Measurements from ENCODE around the gene VMP1.

Gene VMP1

GRCh38 chr17:59684967-59685366, 22.5 kb upstream of the VMP1 start:
- no peaks in the 10 kb centered on the region for H3K9me3 ChIP-seq (ENCODE audit: control insufficient read depth in 1 of 2, low read length in 2 of 2)
- H3K4me3 ChIP-seq (ENCODE audit: low read depth in 1 of 2, low read length in 2 of 2), result no peak overlapping the region
- no peak overlapping the region for H3K27ac ChIP-seq (ENCODE audit: low read length)
- H3K4me1 ChIP-seq (ENCODE audit: control insufficient read depth in 1 of 2, insufficient read depth in 2 of 2, low read length in 2 of 2), result no peaks in the 10 kb centered on the region
- peaks cover 84 to 91% of the 10 kb centered on the region in 2 donors for H3K36me3 ChIP-seq (ENCODE audit: control insufficient read depth in 1 of 2, insufficient read depth in 2 of 2, low read length in 2 of 2)
- H3K27me3 ChIP-seq (ENCODE audit: low read depth, low read length), result no peaks in the 10 kb centered on the region

GRCh38 chr17:59688008-59688407, 19.4 kb upstream of the VMP1 start:
- Histone ChIP-seq H3K9me3 (ENCODE audit: control insufficient read depth in 1 of 2, low read length in 2 of 2) (no peaks in the 10 kb centered on the region), H3K27ac (ENCODE audit: low read length) (no peak overlapping the region), H3K4me1 (ENCODE audit: control insufficient read depth in 1 of 2, insufficient read depth in 2 of 2, low read length in 2 of 2) (no peaks in the 10 kb centered on the region), H3K36me3 (ENCODE audit: control insufficient read depth in 1 of 2, insufficient read depth in 2 of 2, low read length in 2 of 2) (peaks cover 81 to 82% of the 10 kb centered on the region in 2 donors), H3K27me3 (ENCODE audit: low read depth, low read length) (no peaks in the 10 kb centered on the region), H3K4me3 (ENCODE audit: low read depth in 1 of 2, low read length in 2 of 2) (no peak overlapping the region)

GRCh38 chr17:59688496-59688895, 19.0 kb upstream of the VMP1 start:
- H3K4me3 ChIP-seq (ENCODE audit: low read depth in 1 of 2, low read length in 2 of 2), result no peak overlapping the region
- no peaks in the 10 kb centered on the region for H3K4me1 ChIP-seq (ENCODE audit: control insufficient read depth in 1 of 2, insufficient read depth in 2 of 2, low read length in 2 of 2)
- peaks cover 79 to 80% of the 10 kb centered on the region in 2 donors for H3K36me3 ChIP-seq (ENCODE audit: control insufficient read depth in 1 of 2, insufficient read depth in 2 of 2, low read length in 2 of 2)
- no peaks in the 10 kb centered on the region for H3K27me3 ChIP-seq (ENCODE audit: low read depth, low read length)
- no peaks in the 10 kb centered on the region for H3K9me3 ChIP-seq (ENCODE audit: control insufficient read depth in 1 of 2, low read length in 2 of 2)
- no peak overlapping the region for H3K27ac ChIP-seq (ENCODE audit: low read length)

GRCh38 chr17:59693582-59693981, 13.9 kb upstream of the VMP1 start:
- Histone ChIP-seq H3K36me3 (ENCODE audit: control insufficient read depth in 1 of 2, insufficient read depth in 2 of 2, low read length in 2 of 2) (peaks cover 66 to 79% of the 10 kb centered on the region in 2 donors), H3K9me3 (ENCODE audit: control insufficient read depth in 1 of 2, low read length in 2 of 2) (no peaks in the 10 kb centered on the region), H3K4me3 (ENCODE audit: low read depth in 1 of 2, low read length in 2 of 2) (no peak overlapping the region), H3K27ac (ENCODE audit: low read length) (no peak overlapping the region), H3K4me1 (ENCODE audit: control insufficient read depth in 1 of 2, insufficient read depth in 2 of 2, low read length in 2 of 2) (no peaks in the 10 kb centered on the region), H3K27me3 (ENCODE audit: low read depth, low read length) (no peaks in the 10 kb centered on the region)

GRCh38 chr17:59694344-59694743, 13.1 kb upstream of the VMP1 start:
- no peaks in the 10 kb centered on the region for H3K9me3 ChIP-seq (ENCODE audit: control insufficient read depth in 1 of 2, low read length in 2 of 2)

GRCh38 chr17:59695945-59696681, 11.3 kb upstream of the VMP1 start:
- peaks cover 49 to 72% of the 10 kb centered on the region in 2 donors for H3K36me3 ChIP-seq (ENCODE audit: control insufficient read depth in 1 of 2, insufficient read depth in 2 of 2, low read length in 2 of 2)

More at GRCh38 chr17:59694344-59694743, 13.1 kb upstream of the VMP1 start:
- H3K27me3 ChIP-seq (ENCODE audit: low read depth, low read length), result no peaks in the 10 kb centered on the region
- H3K4me1 ChIP-seq (ENCODE audit: control insufficient read depth in 1 of 2, insufficient read depth in 2 of 2, low read length in 2 of 2), result no peaks in the 10 kb centered on the region
- H3K36me3 ChIP-seq (ENCODE audit: control insufficient read depth in 1 of 2, insufficient read depth in 2 of 2, low read length in 2 of 2), result peaks cover 59 to 81% of the 10 kb centered on the region in 2 donors
- no peak overlapping the region for H3K4me3 ChIP-seq (ENCODE audit: low read depth in 1 of 2, low read length in 2 of 2)
- H3K27ac ChIP-seq (ENCODE audit: low read length), result no peak overlapping the region

GRCh38 chr17:59696682-59697277, 10.7 kb upstream of the VMP1 start:
- no peaks in the 10 kb centered on the region for H3K9me3 ChIP-seq (ENCODE audit: control insufficient read depth in 1 of 2, low read length in 2 of 2)
- no peaks in the 10 kb centered on the region for H3K4me1 ChIP-seq (ENCODE audit: control insufficient read depth in 1 of 2, insufficient read depth in 2 of 2, low read length in 2 of 2)
- no peak overlapping the region for H3K4me3 ChIP-seq (ENCODE audit: low read depth in 1 of 2, low read length in 2 of 2)
- H3K36me3 ChIP-seq (ENCODE audit: control insufficient read depth in 1 of 2, insufficient read depth in 2 of 2, low read length in 2 of 2), result peaks cover 47 to 68% of the 10 kb centered on the region in 2 donors
- H3K27ac ChIP-seq (ENCODE audit: low read length), result no peak overlapping the region
- no peaks in the 10 kb centered on the region for H3K27me3 ChIP-seq (ENCODE audit: low read depth, low read length)

More at GRCh38 chr17:59695945-59696681, 11.3 kb upstream of the VMP1 start:
- no peaks in the 10 kb centered on the region for H3K9me3 ChIP-seq (ENCODE audit: control insufficient read depth in 1 of 2, low read length in 2 of 2)
- no peaks in the 10 kb centered on the region for H3K4me1 ChIP-seq (ENCODE audit: control insufficient read depth in 1 of 2, insufficient read depth in 2 of 2, low read length in 2 of 2)
- H3K27me3 ChIP-seq (ENCODE audit: low read depth, low read length), result no peaks in the 10 kb centered on the region
- H3K27ac ChIP-seq (ENCODE audit: low read length), result no peak overlapping the region
- H3K4me3 ChIP-seq (ENCODE audit: low read depth in 1 of 2, low read length in 2 of 2), result no peak overlapping the region

GRCh38 chr17:59698143-59698542, 9.3 kb upstream of the VMP1 start:
- peaks cover 46 to 56% of the 10 kb centered on the region in 2 donors for H3K36me3 ChIP-seq (ENCODE audit: control insufficient read depth in 1 of 2, insufficient read depth in 2 of 2, low read length in 2 of 2)
- H3K9me3 ChIP-seq (ENCODE audit: control insufficient read depth in 1 of 2, low read length in 2 of 2), result no peaks in the 10 kb centered on the region
- H3K4me3 ChIP-seq (ENCODE audit: low read depth in 1 of 2, low read length in 2 of 2), result no peak overlapping the region
- H3K27me3 ChIP-seq (ENCODE audit: low read depth, low read length), result no peaks in the 10 kb centered on the region
- no peaks in the 10 kb centered on the region for H3K4me1 ChIP-seq (ENCODE audit: control insufficient read depth in 1 of 2, insufficient read depth in 2 of 2, low read length in 2 of 2)
- H3K27ac ChIP-seq (ENCODE audit: low read length), result no peak overlapping the region

- H3K27ac ChIP-seq (ENCODE audit: low read length), result no peak overlapping the region
- no peaks in the 10 kb centered on the region for H3K9me3 ChIP-seq (ENCODE audit: control insufficient read depth in 1 of 2, low read length in 2 of 2)
- no peaks in the 10 kb centered on the region for H3K27me3 ChIP-seq (ENCODE audit: low read depth, low read length)
- no peak overlapping the region for H3K4me3 ChIP-seq (ENCODE audit: low read depth in 1 of 2, low read length in 2 of 2)
- H3K4me1 ChIP-seq (ENCODE audit: control insufficient read depth in 1 of 2, insufficient read depth in 2 of 2, low read length in 2 of 2), result no peaks in the 10 kb centered on the region
- peaks cover 36 to 46% of the 10 kb centered on the region in 2 donors for H3K36me3 ChIP-seq (ENCODE audit: control insufficient read depth in 1 of 2, insufficient read depth in 2 of 2, low read length in 2 of 2)
These were observed 8.2 kb upstream of the VMP1 start for GRCh38 chr17:59699218-59699617.

GRCh38 chr17:59699786-59700185, 7.7 kb upstream of the VMP1 start:
- Histone ChIP-seq H3K36me3 (ENCODE audit: control insufficient read depth in 1 of 2, insufficient read depth in 2 of 2, low read length in 2 of 2) (peaks cover 31 to 40% of the 10 kb centered on the region in 2 donors), H3K9me3 (ENCODE audit: control insufficient read depth in 1 of 2, low read length in 2 of 2) (no peaks in the 10 kb centered on the region), H3K4me3 (ENCODE audit: low read depth in 1 of 2, low read length in 2 of 2) (no peak overlapping the region), H3K27me3 (ENCODE audit: low read depth, low read length) (no peaks in the 10 kb centered on the region), H3K27ac (ENCODE audit: low read length) (no peak overlapping the region), H3K4me1 (ENCODE audit: control insufficient read depth in 1 of 2, insufficient read depth in 2 of 2, low read length in 2 of 2) (no peaks in the 10 kb centered on the region)

GRCh38 chr17:59702304-59702703, 5.2 kb upstream of the VMP1 start:
- Histone ChIP-seq H3K4me1 (ENCODE audit: control insufficient read depth in 1 of 2, insufficient read depth in 2 of 2, low read length in 2 of 2) (peaks cover 0 to 18% of the 10 kb centered on the region in 2 donors), H3K27ac (ENCODE audit: low read length) (no peak overlapping the region), H3K9me3 (ENCODE audit: control insufficient read depth in 1 of 2, low read length in 2 of 2) (no peaks in the 10 kb centered on the region), H3K27me3 (ENCODE audit: low read depth, low read length) (no peaks in the 10 kb centered on the region), H3K36me3 (ENCODE audit: control insufficient read depth in 1 of 2, insufficient read depth in 2 of 2, low read length in 2 of 2) (peaks cover 17 to 21% of the 10 kb centered on the region in 2 donors), H3K4me3 (ENCODE audit: low read depth in 1 of 2, low read length in 2 of 2) (no peak overlapping the region)
